GM12891 (cell line): ENCODE results near the gene LSM3.
"Not testable (repeated sequence)": the region's sequence is repeated elsewhere in the genome, so short reads cannot be mapped to it uniquely, and the experiment has no call there.

Experiments
- DNase-seq: peaks from one replicate; pipeline ENCODE4 v3.0.0; 2011; ENCODE audit warnings: low spot score; ENCODE audit not compliant: insufficient read length
- FAIRE-seq: peaks from 2 replicates; lab custom pipeline; 2011; peaks lifted over from hg19 to GRCh38; lab: Jason Lieb, UNC
- PAX5 ChIP-seq: IDR thresholded peaks from 2 replicates; pipeline ENCODE4 v1.6.1; 2011; ENCODE audit warnings: low read length, moderate library complexity, mild to moderate bottlenecking; ENCODE audit not compliant: insufficient read depth, severe bottlenecking
- POLR2A ChIP-seq: IDR thresholded peaks from 2 replicates; pipeline ENCODE4 v1.6.1; 2011; ENCODE audit warnings: low read depth, low read length, control low read depth
- POLR2AphosphoS5 ChIP-seq: IDR thresholded peaks from 2 replicates; pipeline ENCODE4 v1.6.1; 2011; ENCODE audit warnings: low read depth, low read length, control low read depth
- POU2F2 ChIP-seq: IDR thresholded peaks from 2 replicates; pipeline ENCODE4 v1.6.1; 2011; ENCODE audit warnings: low read depth, mild to moderate bottlenecking, control low read depth, low read length, moderate library complexity
- SPI1 ChIP-seq: IDR thresholded peaks from 2 replicates; pipeline ENCODE4 v1.6.1; 2011; ENCODE audit warnings: low read depth, low read length, control low read depth
- TAF1 ChIP-seq: IDR thresholded peaks from 2 replicates; pipeline ENCODE4 v1.6.1; 2011; ENCODE audit warnings: low read depth, low read length, control low read depth

The LSM3 gene

GRCh38 chr3:14228681-14229470, 50.3 kb downstream of the LSM3 start:
- FAIRE-seq, result no peak
- no peak for DNase-seq

GRCh38 chr3:14229695-14230094, 51.1 kb downstream of the LSM3 start:
- FAIRE-seq, DNase-seq: not testable (repeated sequence)

More at GRCh38 chr3:14228681-14229470, 50.3 kb downstream of the LSM3 start:
- TF ChIP-seq TAF1, result no peak
- no peak for TF ChIP-seq SPI1
- TF ChIP-seq PAX5, result no peak
- TF ChIP-seq POLR2AphosphoS5, result no peak
- TF ChIP-seq POU2F2, result no peak
- TF ChIP-seq POLR2A, result no peak

DNA sequence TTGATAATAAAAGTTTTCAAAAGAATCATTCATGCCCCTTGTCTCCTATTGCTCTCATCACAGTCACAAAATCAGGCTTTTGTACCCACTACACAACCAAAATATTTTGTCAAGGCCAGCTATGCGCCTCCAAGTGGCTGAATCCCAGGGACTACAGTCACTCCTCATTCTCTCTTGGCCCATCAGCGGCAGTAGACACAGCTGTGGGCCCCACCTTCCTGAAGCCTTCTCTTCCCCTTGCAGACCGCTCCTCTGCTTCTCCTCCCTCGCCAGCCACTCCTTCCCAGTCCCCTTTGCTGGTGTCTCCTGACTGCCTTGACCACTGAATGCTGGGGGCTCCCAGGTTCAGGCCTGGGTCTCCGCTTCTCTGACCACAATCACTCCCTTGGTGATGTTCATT, 52.1 kb downstream of the LSM3 start:
- TF ChIP-seq POLR2AphosphoS5 (no peak), POU2F2 (no peak), POLR2A (no peak), PAX5 (no peak), SPI1 (no peak)
- FAIRE-seq (no peak), DNase-seq (no peak)

GRCh38 chr3:14231145-14231990, 52.8 kb downstream of the LSM3 start:
- DNase-seq (no peak), FAIRE-seq (no peak)
- TF ChIP-seq POLR2AphosphoS5 (no peak), POLR2A (no peak), POU2F2 (no peak), SPI1 (no peak), TAF1 (no peak), PAX5 (no peak)

- TF ChIP-seq TAF1 (no peak), PAX5 (no peak), SPI1 (no peak), POU2F2 (no peak), POLR2A (no peak), POLR2AphosphoS5 (no peak)
- FAIRE-seq (no peak), DNase-seq (no peak)
Measured at GRCh38 chr3:14231998-14232501, 53.4 kb downstream of the LSM3 start.

- DNase-seq (no peak), FAIRE-seq (no peak)
- TF ChIP-seq POLR2A (no peak), POLR2AphosphoS5 (no peak), PAX5 (no peak), TAF1 (no peak), SPI1 (no peak), POU2F2 (no peak)
Measured at GRCh38 chr3:14234251-14235002, 55.8 kb downstream of the LSM3 start.

- DNase-seq (no peak), FAIRE-seq (no peak)
- TF ChIP-seq POU2F2 (no peak), TAF1 (no peak), POLR2AphosphoS5 (no peak), POLR2A (no peak), SPI1 (no peak), PAX5 (no peak)
Measured at GRCh38 chr3:14235003-14235911, 56.6 kb downstream of the LSM3 start.

DNA sequence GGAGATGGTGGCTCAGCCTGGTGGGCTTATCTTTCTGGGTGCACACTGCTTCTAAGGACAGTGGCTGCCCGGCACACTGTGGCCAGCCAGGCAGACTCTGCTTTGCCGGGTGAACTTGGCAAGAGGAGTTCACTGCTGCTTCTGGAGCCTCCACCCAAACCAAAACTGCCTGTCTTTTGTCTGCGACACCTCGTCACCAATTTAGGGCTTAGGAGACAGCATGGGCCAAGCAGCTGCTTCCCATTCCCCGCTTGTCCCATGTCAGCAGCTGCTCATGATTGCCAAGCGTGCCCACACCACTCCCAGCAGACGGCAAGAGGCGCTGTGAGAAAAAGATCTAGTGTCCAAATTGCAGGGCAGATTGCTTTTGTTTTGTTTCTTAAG, 57.3 kb downstream of the LSM3 start:
- DNase-seq (no peak), FAIRE-seq (no peak)
- TF ChIP-seq PAX5 (no peak), POLR2AphosphoS5 (no peak), POLR2A (no peak), POU2F2 (no peak), TAF1 (no peak), SPI1 (no peak)
